NCI-H2171 treated with DMSO at 0.1 percent for 48 hours (cell line): Measurements from ENCODE around the gene VPS4A.
"Not testable (repeated sequence)": the region's sequence is repeated elsewhere in the genome, so short reads cannot be mapped to it uniquely, and the experiment has no call there.

Experiments used
- DNase-seq: peaks from one replicate; lab custom pipeline; 2025; lab: John Stamatoyannopoulos, UW

The VPS4A gene

DNA sequence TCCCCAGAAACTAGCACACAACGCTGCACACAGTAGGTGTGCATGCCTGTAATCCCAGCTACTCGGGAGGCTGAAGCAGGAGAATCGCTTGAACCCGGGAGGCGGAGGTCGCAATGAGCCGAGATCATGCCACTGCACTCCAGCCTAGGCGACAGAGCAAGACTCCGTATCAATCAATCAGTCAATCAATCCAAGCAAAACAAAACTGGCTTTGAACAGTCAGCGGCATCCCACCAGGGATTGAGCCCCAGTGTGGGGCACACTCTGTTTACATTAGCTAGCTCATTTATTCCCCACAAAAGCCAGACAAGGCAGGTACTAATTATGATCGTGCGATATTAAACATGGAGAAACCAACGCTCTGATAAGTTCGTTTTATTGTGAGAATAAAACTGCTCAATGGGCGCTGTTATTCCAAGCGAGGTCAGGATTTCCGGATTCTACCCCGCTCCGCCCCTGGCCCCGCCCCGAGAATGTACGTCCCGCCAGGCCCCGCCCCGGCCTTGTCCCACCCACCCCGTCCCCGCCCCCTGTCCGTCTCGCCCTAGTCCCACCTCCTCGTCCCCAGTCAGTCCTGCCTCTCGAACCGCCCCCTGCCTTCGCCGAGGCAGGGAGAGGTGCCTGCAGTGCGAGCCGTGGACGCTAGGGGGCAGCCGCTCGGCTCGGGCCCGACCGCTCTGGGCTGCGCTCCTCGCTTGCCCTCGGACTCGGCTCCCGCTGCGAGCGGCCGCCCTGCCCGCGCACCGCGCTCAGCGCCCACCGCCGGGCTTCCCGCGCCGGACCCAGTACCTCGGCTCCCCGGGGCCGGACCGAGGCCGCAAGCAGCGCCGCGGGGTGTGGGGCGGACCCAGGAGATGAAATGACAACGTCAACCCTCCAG is at the start of gene VPS4A:
TSS of gene VPS4A (plus strand) at position 698 of the 880 bp plus-strand sequence. CDS start at position 860, 162 bp downstream.
- DNase-seq, result peak; percentile 96

DNA sequence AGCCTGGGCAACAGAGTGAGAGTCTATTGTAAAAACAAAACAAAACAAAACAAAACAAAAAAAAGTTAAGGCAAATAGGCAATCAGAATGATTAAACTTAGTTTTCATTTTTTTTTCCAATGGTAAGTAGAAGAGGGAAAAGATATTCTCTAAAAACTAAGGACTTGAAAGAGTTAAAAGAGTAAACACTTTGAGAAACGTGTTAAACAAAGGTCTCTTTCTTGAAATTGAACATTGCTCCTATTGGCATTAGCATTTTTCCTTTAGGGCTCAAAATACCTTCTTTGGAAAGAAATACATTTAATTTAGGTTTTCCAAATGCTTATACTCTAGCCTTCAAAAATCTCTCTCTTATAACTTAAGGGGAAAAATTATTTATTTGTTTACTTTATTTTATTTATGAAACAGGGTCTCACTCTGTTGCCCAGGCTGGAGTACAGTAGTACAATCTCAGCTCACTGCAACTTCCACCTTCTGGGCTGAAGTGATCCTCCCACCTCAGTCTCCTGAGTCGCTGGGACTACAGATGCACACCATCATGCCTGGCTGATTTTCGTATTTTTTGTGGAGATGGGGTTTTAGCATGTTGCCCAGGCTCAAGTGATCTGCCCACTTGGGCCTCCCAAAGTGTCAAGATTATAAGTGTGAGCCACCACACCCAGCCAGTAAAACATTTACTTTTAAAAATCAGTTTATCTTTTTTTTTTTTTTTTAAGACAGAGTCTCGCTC is 44.7 kb upstream of the VPS4A start:
- DNase-seq, result no peak

DNA sequence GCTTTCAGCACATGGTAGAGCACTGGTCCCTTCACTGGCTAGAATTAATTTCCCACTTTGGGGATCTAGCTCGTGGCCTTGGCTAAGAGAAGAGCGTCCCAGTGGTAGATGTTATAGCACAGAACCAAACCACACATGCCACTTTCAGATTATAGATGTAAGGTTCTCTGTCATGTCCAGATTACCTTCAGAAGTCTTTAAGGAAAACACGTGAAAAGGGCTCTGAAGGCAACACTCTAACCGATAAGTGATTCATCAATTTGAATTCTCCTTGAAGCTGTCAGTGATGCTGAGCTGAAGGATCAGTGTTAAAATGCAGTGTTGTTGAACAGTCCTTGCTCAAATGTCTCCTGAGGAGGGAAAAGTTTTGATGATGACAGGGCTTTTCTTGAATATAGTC is 43.5 kb upstream of the VPS4A start:
- no peak for DNase-seq

DNA sequence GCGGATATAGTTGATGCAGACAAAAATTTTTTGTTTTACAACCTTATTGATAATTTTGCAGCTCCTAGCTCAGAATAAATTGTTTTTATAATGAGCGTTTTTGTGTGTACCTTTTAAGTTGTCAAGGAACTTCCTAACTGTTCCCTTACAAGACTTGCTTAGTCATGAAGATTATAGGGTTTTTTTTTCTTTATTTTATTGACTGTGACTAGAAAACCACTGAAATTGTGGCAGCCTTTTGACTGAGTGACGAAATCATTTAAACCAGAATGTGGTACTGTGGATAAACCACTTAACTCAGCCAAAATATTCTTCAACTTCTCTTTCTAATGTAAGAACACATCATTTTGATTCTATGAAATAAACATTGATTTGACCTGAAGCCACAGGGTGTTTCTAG is 40.8 kb upstream of the VPS4A start:
- DNase-seq, result no peak

DNA sequence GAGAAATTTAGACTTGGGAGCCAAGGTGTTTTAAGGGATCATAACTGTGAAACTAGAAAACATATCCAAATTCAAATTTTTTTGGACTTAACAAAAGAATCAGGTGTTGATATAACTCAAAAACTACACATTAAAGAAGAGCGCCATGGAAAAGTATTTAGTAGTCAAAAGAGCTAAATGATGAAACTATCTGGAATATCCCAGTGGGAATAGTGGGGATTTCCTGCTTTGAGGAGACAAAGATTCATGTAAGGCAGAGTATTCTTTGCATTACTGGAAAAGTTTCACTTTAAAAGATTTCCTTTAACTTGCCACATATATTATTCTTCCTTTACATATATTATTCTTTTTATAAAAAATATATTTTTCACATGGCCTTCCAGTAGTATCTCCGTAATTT is 40.3 kb upstream of the VPS4A start:
- no peak for DNase-seq

DNA sequence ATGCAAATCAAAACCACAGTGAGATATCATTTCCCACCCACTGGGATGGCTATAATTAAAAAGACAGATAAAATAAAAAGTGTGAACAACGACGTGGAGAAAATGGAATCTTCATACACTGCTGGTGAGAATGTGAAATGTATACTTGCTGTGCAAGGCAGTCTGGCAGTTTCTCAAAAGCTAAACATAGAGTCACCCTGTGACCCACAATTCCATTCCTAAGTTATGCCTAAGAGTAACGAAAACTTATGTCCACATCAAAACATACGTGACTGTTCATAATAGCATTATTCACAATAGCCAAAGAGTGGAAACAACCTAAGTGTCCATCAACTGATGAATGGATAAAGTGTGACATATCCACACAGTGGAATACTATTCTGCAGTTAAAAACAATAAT is 38.1 kb upstream of the VPS4A start:
- DNase-seq, result no peak

DNA sequence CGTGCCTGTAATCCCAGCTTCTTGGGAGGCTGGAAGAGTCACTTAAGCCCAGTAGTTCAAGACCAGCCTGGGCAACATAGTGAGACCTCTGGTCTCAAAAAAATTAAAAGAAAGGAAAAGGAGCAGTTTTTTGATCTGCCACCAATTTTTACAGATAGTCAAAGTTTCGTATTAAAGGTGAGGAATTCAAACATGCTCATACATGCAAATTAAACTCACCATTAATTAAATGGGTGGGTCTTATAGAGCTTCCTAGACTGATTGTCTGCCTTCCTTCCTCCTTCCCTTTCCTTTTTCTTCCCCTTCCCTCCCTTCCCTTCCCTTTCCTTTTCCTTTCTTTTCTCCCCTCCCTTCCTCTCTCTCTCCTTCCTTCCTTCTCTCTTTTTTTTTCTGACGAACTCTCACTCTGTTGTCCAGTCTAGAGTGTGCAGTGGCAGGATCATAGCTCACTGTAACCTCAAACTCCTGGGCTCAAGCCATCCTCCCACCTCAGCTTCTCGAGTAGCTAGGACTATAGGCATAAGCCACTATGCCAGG is 36.4 kb upstream of the VPS4A start:
- no peak for DNase-seq

DNA sequence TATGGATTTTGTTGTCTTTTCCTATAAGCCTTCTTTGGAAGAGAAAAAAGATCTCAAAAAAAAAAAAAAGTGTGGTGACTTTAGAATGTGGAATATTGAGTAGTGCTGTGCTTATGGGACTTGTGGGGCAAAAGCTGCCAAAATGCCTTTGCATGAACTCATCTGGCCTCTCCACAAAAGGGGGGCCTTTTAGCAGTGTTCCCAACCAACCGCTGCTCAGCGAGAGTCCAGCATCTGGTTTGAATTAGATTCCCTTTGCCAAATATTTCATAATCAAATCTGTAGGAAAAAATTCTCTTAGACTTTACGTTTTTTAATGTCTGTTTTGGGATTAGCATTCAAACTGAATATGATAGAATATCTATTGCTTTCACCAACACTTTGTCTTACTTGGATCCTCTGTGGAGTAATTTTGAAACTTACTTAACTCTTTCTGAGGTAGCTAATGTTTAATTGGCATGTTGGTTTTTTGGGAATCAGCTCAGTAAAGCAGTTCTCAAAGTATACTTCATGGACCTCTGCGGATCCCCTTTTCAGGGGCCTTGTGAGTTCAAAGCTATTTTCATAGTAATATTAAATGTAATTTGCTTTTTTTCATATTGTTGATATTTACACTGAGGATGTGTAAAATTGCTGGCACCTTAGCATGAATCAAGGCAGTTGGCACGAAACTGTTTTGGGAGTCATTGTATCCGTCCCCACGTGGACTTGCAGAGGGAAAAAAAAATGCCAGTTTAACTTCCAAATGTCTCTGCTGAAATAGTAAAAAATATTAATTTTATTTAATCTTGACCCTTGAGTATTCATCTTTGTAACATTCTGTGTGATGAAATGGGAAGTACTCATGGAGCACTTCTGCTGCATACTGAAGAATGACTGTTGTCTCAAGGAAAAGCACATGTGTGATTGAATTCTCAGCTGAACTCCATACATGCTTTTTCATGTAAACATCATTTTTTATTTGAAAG is 34.7 kb upstream of the VPS4A start:
- DNase-seq, result no peak

DNA sequence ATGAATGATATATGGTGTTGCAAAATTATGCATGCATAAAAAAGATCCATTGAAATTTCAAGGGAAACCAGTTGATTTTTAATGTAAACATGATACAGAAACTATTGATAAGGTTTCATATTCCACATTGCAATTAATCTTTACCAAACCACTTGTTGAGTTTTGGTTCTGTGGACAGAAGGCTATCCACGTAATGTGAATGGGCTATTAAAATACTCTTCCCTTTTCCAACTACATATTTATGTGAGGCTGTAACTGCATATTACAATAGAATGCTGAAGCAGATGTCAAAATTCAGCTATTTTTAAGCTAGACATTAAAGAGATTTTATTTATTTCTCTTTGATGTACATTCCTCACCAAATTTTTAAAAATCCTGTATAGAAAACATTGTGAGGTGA is 33.7 kb upstream of the VPS4A start:
- no peak for DNase-seq

DNA sequence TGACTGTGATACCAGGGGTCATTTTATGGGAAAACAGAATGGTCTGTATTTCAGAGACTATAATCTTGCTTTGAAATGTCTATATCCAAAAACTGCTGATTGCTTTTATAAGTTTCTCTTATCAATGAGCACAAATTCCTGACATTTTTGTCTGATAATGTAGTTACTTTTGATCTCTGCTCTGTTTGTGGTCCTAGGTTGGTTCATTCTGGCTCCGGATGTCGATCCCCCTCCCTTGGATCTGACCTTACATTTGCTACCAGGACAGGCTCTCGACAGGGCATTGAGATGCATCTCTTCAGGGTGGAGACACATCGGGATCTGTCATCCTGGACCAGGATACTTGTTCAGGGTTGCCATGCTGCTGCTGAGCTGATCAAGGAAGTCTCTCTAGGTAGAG is 27.3 kb upstream of the VPS4A start:
- DNase-seq, result no peak

DNA sequence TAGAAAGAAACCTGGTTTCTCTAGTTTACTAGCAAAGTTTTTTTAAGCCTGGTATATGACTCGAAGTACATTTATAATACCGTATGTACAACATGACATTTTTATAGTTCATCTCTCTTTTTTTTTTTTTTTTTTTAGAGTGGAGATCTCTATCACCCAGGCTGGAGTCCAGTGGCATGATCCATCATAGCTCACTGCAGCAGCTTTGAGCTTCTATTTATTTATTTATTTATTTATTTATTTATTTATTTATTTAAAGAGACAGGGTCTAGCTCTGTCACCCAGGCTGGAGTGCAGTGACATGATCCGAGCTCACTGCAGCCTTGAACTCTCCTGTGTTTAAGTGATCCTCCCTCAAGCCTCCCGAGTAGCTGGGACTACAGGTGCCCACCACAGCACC is 25.9 kb upstream of the VPS4A start:
- no peak for DNase-seq

DNA sequence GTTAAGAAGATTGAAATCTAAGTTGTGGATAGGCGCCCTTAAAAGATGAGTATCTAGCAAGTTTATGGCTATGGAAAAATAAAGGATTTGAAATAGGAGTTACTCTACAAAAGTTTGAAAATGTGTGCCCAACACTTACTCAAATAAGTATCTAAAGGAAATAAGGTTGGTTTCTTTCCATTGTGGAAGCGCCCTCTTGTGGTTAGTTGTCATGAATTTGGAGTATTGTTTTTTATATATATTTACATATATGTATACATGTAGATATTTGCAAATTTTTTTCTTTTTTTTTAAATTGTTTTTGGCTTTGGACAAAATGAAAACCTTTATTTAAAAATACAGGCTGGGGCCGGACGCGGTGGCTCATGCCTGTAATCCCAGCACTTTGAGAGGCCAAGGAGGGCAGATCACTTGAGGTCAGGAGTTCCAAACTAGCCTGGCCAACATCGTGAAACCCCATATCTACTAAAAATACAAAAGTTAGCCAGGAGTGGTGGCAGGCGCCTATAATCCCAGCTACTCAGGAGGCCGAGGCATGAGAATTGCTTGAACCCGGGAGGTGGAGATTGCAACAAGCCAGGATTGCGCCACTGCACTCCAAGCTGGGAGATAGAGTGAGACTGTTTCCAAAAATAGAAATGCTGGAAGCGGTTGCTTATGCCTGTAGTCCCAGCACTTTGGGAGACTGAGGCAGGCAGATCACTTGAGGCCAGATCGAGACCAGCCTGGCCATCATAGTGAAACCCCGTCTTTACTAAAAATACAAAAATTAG is 24.0 kb upstream of the VPS4A start:
- DNase-seq, result peak; percentile 52

DNA sequence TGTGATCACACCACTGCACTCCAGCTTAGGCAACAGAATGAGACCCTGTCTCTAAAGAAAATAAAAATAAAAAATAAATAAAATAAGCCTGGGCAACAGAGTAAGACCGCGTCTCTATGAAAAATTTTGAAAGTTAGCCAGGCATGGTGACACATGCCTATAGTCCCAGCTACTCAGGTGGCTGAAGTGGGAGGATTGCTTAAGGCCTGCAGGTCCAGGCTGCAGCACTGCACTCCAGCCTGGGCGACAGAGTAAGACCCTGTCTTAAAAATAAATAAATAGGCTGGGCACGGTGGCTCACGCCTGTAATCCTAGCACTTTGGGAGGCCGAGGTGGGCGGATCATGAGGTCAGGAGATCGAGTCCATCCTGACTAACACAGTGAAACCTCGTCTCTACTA is 19.5 kb upstream of the VPS4A start:
- DNase-seq, result not testable (repeated sequence)

DNA sequence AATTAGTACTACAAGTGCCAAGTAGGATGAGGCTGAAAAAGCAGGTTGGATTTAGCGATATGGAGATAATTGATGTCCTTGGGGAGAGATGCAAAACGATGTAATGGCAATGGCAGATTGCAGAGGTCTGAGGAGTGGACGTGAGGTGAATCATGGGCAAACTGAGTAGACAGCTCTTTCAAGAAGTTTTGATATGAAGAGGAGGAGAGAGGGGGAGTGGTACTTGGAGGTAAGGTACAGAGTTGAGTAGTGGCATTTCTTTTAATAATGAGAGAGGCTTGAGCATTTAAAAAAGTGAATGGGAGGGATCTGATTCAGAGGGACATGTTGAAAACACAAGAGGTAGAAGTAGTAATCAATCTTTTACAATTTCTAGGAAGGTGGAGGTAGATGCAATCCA is 17.7 kb upstream of the VPS4A start:
- peak; percentile 50 for DNase-seq

DNA sequence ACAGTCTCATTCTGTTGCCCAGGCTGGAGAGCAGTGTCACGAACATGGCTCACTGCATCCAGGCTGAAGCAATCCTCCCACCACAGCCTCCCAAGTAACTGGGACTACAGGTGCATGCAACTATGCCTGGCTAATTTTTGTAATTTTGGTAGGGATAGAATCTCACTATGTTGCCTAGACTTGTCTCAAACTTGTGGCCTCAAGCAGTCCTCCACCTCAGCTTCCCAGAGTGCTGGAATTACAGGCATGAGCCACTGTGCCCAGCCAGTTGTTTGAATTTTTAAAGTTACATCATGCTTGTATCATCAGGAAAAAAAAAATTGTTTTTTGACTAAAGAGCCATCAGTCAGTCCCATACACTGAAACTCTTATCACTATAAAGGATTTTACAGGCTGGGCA is 17.1 kb upstream of the VPS4A start:
- DNase-seq, result no peak

DNA sequence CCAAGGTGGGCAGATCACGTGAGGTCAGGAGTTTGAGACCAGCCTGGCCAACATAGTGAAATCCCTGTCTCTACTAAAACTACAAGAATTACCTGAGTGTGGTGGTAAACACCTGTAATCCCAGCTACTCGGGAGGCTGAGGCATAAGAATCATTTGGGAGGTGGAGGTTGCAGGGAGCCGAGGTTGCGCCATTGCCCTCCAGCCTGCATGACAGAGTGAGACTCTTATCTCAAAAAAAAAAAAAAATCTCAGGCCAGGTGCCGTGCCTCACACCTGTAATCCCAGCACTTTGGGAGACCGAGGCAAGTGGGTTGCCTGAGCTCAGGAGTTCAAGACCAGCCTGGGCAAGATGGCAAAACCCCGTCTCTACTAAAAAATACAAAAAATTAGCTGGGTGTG is 14.4 kb upstream of the VPS4A start:
- DNase-seq, result not testable (repeated sequence)

DNA sequence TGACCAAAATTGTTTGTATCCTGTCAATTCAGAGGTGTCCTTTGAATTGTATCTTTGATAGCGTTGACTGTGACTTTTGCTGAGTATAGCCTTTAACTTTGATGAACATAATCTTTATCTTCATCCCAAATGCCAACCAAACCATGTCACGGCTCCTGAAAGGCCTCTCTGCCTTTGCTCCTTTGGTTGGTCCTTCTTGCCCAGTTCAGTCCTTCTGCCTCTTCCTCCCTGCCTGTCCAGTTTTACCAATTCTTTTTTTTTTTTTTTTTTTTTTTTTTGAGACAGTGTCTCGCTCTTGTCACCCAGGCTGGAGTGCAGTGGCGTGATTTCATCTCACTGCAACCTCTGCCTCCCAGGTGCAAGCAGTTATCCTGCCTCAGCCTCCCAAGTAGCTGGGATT is 12.9 kb upstream of the VPS4A start:
- DNase-seq, result no peak

DNA sequence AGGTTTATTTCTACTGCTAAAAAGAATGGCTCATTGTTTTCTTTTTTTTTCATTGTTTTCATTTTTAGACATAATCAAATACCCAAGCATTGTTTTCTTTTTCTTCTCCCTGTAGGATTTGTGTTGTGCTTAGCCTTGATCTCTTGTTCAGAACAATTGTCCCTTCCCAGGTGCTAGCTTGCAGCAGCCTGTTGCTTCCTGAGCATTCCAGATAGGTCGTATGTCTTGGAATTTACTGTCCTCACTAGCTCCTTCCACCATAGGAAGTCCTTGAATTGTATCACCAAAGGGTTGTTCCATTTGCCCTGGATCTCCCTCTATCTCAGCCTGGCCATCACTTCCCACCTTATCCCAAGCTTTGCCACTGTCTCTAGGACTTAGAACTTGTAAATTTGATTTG is 10.0 kb upstream of the VPS4A start:
- no peak for DNase-seq

DNA sequence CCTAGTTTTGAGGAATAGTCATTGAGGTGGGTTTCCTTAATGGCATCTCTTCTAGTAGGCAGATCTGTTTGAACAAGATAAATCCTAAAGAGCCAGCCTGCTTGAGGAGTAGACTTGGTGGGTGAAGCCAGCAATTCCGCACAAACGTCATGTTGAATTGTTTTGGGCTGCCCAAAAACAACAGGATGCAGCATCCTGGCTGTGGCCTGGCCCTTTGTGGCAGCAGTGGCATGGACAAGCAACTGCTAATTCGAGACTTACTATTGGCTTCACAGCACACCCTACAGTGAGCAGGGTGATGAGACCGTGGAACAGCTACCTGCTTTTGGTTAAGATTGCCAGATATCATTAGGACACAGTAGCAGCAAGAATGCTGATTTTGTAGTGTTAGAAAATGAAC is 9.3 kb upstream of the VPS4A start:
- no peak for DNase-seq

DNA sequence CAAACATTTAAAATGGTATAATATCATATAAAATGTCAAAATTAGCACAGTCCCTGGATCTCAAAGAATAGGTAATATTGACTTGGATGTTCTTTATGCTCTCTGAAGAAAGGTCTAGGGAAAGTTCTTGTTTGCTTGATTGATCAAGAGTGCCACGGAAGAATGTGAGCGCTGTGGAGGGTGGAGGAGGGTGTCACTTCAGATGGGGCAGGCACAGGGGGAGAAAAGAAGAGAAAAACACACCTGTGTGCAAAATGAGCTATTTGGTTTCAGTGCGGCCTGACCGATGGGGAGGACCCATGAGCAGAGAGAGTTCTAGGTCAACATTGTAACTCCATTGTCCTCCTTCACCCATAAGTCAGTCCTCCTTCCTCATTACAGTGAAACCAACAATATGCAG is 8.8 kb upstream of the VPS4A start:
- no peak for DNase-seq

DNA sequence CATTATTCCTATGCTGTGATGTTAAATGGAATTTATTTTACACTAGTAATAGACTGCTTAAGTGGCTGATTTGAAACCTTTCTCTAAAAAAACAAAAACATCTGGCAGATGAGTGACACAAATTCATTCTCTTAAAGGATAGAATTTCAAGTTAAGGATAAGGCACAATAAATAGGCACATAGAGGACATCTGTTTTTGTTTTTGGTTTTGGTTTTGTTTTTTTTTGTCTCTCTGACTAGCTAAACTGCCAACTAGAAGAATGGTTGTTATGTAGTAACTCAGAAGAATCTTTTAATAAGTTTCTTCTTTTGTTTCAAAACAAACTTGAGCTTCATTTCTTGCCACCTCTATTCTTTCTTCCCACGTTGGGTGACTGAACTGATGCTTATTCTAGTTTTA is 5.1 kb upstream of the VPS4A start:
- DNase-seq, result peak; percentile 93
